Esophagus muscularis mucosa (tissue), 4 donors: ENCODE measurements around the gene CDX1. TPM values are rescaled to one million over a fixed set of nuclear protein-coding genes. Genes with fewer than 3 reads are reported as not detected.

Experiments
- DNase-seq: peaks from one replicate; pipeline ENCODE4 v3.0.0-alpha.2; 2017; ENCODE audit errors: extremely low spot score
- H3K27ac ChIP-seq, 4 donors: fragments of 200-600 bp; sonication (generic); replicated peaks in 1 of 4; 1 replicate in 3 of 4; 2 replicates in 1 of 4; pipeline ENCODE4 v1.5.1; 2016 to 2019; ENCODE audit warnings: mild to moderate bottlenecking in 1 of 4
- H3K27me3 ChIP-seq, 4 donors: fragments of 200-600 bp; sonication (generic); one replicate each; pipeline versions ENCODE4 v1.5.1 to v1.6.0; 2016 to 2019
- H3K36me3 ChIP-seq, 4 donors: fragments of 200-600 bp; sonication (generic); one replicate each; pipeline ENCODE4 v1.5.1; 2016 to 2019
- H3K4me1 ChIP-seq, 4 donors: fragments of 200-600 bp; sonication (generic); one replicate each; pipeline ENCODE4 v1.5.1; 2016 to 2019
- H3K4me3 ChIP-seq, 4 donors: fragments of 200-600 bp; sonication (generic); 1 replicate in 2 of 4; 2 replicates in 2 of 4; pipeline ENCODE4 v1.5.1; 2016 to 2019; ENCODE audit warnings: mild to moderate bottlenecking in 4 of 4, moderate library complexity in 1 of 4
- H3K9me3 ChIP-seq, 4 donors: fragments of 200-600 bp; sonication (generic); 1 replicate in 3 of 4; 2 replicates in 1 of 4; pipeline ENCODE4 v1.5.1; 2016 to 2019
- EP300 ChIP-seq: sonication (generic); formaldehyde crosslinking; IDR thresholded peaks from one replicate; pipeline ENCODE4 v1.6.1; 2017; ENCODE audit warnings: antibody characterized with exemption
- POLR2A ChIP-seq: fragments of 450-650 bp; IDR thresholded peaks from one replicate; pipeline ENCODE4 v1.6.1; 2017; ENCODE audit warnings: antibody characterized with exemption, moderate library complexity, mild to moderate bottlenecking, low read depth
- POLR2AphosphoS5 ChIP-seq, 2 donors: sonication (generic); formaldehyde crosslinking; IDR thresholded peaks; one replicate each; pipeline ENCODE4 v1.6.1; 2017; ENCODE audit warnings: antibody characterized with exemption in 2 of 2
- WGBS: methylation state at CpG from one replicate; pipeline ENCODE4 v1.1.5; 2018; 5-methylcytosine and 5-hydroxymethylcytosine counted together
- intact Hi-C: fragments of 100-400 bp; cut with DNase I; formaldehyde crosslinking; loops from one replicate; pipeline ENCODE4 v1.15.1; 2023
- total RNA-seq, 4 donors: library from RNA; depleted of rRNA; stranded (reverse); fragments of >200 nt; gene quantifications; one replicate each; pipeline versions ENCODE4 v1.1.0 to v1.2.1, GENCODE V29; 2016
- TF ChIP-seq, protein P1 (sequence below), 3 experiments: fragments of 200-600 bp in 2 of 3; fragments of 450-650 bp in 1 of 3; sonication (generic) in 2 of 3; IDR thresholded peaks; one replicate each; pipeline ENCODE4 v1.5.1; 2017 to 2019; ENCODE audit warnings: antibody characterized with exemption in 3 of 3, mild to moderate bottlenecking in 2 of 3, moderate library complexity in 1 of 3

The CDX1 gene
- total RNA-seq, 4 donors from 2014 or later, result 0.23 TPM; not detected in 3

DNA sequence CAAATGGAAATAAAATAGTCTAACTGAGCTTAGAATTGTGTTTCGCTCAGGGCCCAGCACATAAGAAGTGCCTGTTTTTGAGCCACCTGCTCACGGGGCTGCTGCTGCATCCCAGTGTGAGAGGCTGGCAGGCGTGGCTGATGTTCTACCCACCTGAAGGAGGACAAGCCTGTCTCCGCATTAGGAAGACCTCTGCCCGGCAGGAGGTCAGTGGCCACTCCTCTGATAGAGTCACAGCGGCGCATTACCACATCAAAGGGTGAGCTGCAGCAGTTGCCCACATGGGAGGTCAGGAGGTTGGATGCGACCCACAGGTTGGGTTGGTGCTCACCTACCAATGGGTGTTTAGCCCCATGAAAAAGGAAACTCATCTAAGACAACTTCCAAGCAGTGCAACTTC lies 19.6 kb downstream of the CDX1 start:
- DNase-seq, result no peak
- Histone ChIP-seq H3K36me3 (no peaks in the 10 kb centered on the region), H3K4me1 (peaks cover 8 to 24% (median 20%) of the 10 kb centered on the region in 4 donors), H3K27me3 (peaks cover 0 to 31% (median 17%) of the 10 kb centered on the region in 4 donors), H3K4me3 (no peak overlapping the region), H3K9me3 (no peaks in the 10 kb centered on the region), H3K27ac (no peak overlapping the region)
- intact Hi-C loops, result no loop called here
- whole genome bisulfite sequencing, result 100% methylated on average over 3 of the region's 8 CpGs
- TF ChIP-seq POLR2AphosphoS5 (IDR thresholded peaks at IDR 0.05), result no peak

DNA sequence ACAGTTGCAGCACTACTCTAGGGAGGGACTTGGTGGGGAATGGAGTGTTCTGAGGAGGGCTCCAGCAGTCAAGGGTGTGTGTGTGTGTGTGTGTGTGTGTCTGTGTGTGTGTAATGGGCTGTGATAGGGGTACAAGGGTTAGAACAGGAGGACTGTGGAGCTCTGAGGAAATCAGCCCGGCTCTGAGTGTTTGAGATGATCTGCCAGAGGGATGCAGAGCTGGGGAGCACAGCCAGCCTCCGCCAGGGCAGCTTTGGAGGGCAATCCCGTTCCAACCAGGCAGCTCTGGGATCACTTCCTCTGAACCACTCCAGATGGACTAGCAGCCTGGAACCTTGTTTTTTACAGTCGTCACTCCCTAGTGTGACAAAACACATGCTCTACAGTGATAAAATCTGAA lies 20.3 kb downstream of the CDX1 start:
- TF ChIP-seq, protein P1, sequence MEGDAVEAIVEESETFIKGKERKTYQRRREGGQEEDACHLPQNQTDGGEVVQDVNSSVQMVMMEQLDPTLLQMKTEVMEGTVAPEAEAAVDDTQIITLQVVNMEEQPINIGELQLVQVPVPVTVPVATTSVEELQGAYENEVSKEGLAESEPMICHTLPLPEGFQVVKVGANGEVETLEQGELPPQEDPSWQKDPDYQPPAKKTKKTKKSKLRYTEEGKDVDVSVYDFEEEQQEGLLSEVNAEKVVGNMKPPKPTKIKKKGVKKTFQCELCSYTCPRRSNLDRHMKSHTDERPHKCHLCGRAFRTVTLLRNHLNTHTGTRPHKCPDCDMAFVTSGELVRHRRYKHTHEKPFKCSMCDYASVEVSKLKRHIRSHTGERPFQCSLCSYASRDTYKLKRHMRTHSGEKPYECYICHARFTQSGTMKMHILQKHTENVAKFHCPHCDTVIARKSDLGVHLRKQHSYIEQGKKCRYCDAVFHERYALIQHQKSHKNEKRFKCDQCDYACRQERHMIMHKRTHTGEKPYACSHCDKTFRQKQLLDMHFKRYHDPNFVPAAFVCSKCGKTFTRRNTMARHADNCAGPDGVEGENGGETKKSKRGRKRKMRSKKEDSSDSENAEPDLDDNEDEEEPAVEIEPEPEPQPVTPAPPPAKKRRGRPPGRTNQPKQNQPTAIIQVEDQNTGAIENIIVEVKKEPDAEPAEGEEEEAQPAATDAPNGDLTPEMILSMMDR (IDR thresholded peaks at IDR 0.05), result no peak
- TF ChIP-seq POLR2AphosphoS5 (IDR thresholded peaks at IDR 0.05), result no peak
- no peak for TF ChIP-seq EP300
- no peak for TF ChIP-seq POLR2A
- peaks cover 0 to 32% (median 17%) of the 10 kb centered on the region in 4 donors for H3K27me3 ChIP-seq
- H3K4me1 ChIP-seq, result peaks cover 5 to 16% (median 12%) of the 10 kb centered on the region in 4 donors
- no peaks in the 10 kb centered on the region for H3K36me3 ChIP-seq
- whole genome bisulfite sequencing, result 57% methylated on average over 4 of the region's 4 CpGs
- DNase-seq, result no peak
- H3K27ac ChIP-seq, result no peak overlapping the region
- no peak overlapping the region for H3K4me3 ChIP-seq
- H3K9me3 ChIP-seq, result no peaks in the 10 kb centered on the region
- intact Hi-C loops, result no loop called here

DNA sequence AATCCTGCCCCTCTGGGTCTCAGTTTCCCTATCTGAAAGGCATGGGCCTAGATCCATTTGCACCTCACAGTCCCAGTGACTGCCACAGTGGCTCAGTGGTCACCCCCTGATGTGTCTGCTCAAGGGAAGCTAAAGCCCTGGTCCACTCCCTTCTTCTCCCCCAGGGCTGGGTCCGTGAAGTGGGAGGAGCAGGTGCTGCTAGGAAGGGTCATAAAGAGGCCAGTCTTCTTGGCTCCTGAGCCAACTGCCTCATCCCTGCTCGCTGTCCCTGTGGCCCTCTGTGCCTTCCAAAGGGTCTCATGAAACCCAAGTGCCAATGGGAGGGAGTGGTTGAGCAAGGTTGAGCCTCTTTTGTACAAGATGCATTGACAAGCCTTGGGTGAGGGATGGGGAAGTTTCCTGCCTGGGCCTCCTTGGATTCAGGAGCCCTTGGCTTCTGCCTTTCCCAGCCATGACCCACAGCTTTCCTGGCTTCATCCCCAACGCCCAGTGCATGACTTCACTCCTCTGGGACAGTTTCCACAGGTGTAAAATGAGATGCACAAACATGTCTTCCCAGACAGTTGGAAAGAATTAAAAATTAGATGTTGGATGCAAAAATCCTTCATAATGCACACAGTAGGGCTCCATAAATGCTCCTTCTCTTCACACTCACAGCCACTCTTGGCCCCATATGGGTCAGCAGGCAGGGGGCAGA lies 21.7 kb downstream of the CDX1 start:
- DNase-seq, result no peak
- TF ChIP-seq POLR2AphosphoS5 (IDR thresholded peaks at IDR 0.05) (no peak), EP300 (no peak), POLR2A (no peak)
- TF ChIP-seq, protein P1 (IDR thresholded peaks at IDR 0.05), result no peak
- no peak overlapping the region for H3K4me3 ChIP-seq
- 74% methylated on average over 3 of the region's 3 CpGs for WGBS
- no peaks in the 10 kb centered on the region for H3K9me3 ChIP-seq
- peaks cover 0 to 44% (median 17%) of the 10 kb centered on the region in 4 donors for H3K27me3 ChIP-seq
- intact Hi-C loops, result no loop called here
- no peak overlapping the region for H3K27ac ChIP-seq
- H3K36me3 ChIP-seq, result no peaks in the 10 kb centered on the region
- H3K4me1 ChIP-seq, result peaks cover 5 to 11% (median 8%) of the 10 kb centered on the region in 4 donors

DNA sequence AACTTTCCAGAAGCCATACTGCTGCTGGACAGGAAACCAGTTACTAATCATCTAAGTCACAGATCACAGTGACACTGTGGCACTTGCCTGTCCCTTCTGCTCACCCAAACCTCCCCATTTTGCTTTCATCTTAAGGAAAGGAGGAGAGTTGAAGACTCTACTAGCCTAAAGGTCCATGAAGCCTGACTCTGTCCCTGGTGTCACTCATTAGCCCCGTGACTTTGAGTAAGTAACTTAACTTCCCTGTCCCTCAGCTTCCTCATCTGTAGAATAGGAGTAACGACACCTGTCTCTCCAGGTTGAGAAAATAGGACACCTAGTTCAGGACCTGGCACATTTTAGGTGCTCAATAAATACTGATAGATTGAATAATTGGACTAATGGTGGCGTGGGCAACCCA lies 22.7 kb downstream of the CDX1 start:
- no peak overlapping the region for H3K27ac ChIP-seq
- intact Hi-C loops, result no loop called here
- no peak overlapping the region for H3K4me3 ChIP-seq
- no peak for DNase-seq
- no peaks in the 10 kb centered on the region for H3K36me3 ChIP-seq
- H3K4me1 ChIP-seq, result peaks cover 5 to 11% (median 8%) of the 10 kb centered on the region in 4 donors
- peaks cover 0 to 44% (median 17%) of the 10 kb centered on the region in 4 donors for H3K27me3 ChIP-seq
- TF ChIP-seq EP300, result no peak
- TF ChIP-seq, protein P1 (IDR thresholded peaks at IDR 0.05), result no peak
- TF ChIP-seq POLR2AphosphoS5 (IDR thresholded peaks at IDR 0.05), result no peak
- TF ChIP-seq POLR2A, result no peak
- no peaks in the 10 kb centered on the region for H3K9me3 ChIP-seq
- WGBS, result 96% methylated on average over 3 of the region's 3 CpGs

DNA sequence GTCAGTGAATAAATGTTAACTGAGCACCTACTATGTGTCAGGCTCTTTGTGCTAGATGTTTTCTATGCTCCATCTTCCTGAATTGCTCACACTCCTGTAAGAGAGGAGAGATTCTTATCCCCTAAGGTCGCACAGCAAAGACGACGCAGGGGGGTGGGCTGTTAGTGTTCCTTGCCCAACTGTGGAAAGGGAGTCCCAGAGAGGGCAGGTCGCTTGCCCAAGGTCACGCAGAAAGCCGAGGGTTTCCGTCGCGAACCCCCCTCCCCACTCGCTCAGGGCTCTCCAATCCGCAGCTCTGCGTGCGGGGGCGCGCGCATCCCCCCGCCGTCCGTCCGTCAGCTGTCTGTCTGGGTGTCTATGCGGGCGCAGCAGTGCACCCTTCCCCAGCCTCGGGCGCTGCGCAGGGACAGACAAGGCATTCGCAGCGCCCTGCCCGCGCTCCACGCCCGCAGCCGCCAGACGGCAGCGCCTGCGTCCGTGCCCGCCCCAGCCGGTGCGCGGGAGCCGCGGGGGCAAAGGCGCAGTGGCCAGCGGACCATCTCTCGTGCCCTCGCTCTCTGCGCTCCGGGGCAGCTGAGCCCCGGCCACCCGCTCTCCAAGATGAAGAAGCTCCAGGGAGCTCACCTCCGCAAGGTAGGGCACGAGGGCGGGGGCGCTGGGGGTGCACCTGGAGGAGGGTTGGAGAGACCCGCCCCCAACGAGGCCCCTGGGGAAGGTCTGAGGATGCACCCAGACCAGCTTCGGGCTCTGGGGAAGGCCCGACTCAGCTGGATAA lies 23.3 kb downstream of the CDX1 start, which contains the start of gene SLC6A7:
Gene SLC6A7 (plus strand): TSS at position 335 of the 775 bp plus-strand sequence. CDS start 266 bp downstream, at position 601.
- TF ChIP-seq, protein P1 (IDR thresholded peaks at IDR 0.05), result no peak
- TF ChIP-seq EP300, result no peak
- no peak for TF ChIP-seq POLR2AphosphoS5 (IDR thresholded peaks at IDR 0.05)
- TF ChIP-seq POLR2A, result no peak
- DNase-seq, result no peak
- Histone ChIP-seq H3K36me3 (no peaks in the 10 kb centered on the region), H3K27me3 (peaks cover 0 to 44% (median 17%) of the 10 kb centered on the region in 4 donors), H3K9me3 (no peaks in the 10 kb centered on the region), H3K4me3 (peak within 1 kb of the TSS in 3 of 4 donors; percentile 23 to 27 (median 24)), H3K27ac (no peak within 1 kb of the TSS), H3K4me1 (peaks cover 5 to 11% (median 8%) of the 10 kb centered on the region in 4 donors)
- intact Hi-C loops, result no loop called here
- 17% methylated on average over 17 of the region's 58 CpGs for WGBS
